Neural cell (in vitro differentiated cells): ENCODE results near the gene KRTAP10-6.

Experiments
- CTCF ChIP-seq: fragments of 450-650 bp; IDR thresholded peaks from 2 replicates; pipeline ENCODE4 v1.5.1; 2014; ENCODE audit warnings: antibody characterized with exemption, mild to moderate bottlenecking, moderate library complexity; ENCODE audit not compliant: poor library complexity, severe bottlenecking
- EP300 ChIP-seq: fragments of 450-650 bp; conservative IDR thresholded peaks from 2 replicates; pipeline ENCODE4 v1.6.1; 2014; ENCODE audit warnings: antibody characterized with exemption, mild to moderate bottlenecking, moderate library complexity; ENCODE audit not compliant: poor library complexity, severe bottlenecking
- EZH2 ChIP-seq: fragments of 200-600, 300-800 bp; shearing (Covaris generic), sonication (generic); IDR thresholded peaks from 2 replicates; pipeline ENCODE4 v1.6.1; 2014; ENCODE audit warnings: antibody characterized with exemption, low read length, borderline replicate concordance, mild to moderate bottlenecking; ENCODE audit not compliant: insufficient read depth, poor library complexity, severe bottlenecking
- MXI1 ChIP-seq: fragments of 450-650 bp; conservative IDR thresholded peaks from 2 replicates; pipeline ENCODE4 v1.6.1; 2014; ENCODE audit warnings: antibody characterized with exemption, mild to moderate bottlenecking; ENCODE audit not compliant: poor library complexity, severe bottlenecking
- POLR2AphosphoS5 ChIP-seq: IDR thresholded peaks from 2 replicates; pipeline ENCODE4 v1.6.1; 2012
- TAF1 ChIP-seq: IDR thresholded peaks from 2 replicates; pipeline ENCODE4 v1.6.1; 2012; ENCODE audit warnings: low read depth

- TF ChIP-seq MXI1: no peak
- no peak for TF ChIP-seq TAF1
- no peak for TF ChIP-seq EP300
- no peak for TF ChIP-seq CTCF
- TF ChIP-seq POLR2AphosphoS5: no peak
- no peak for TF ChIP-seq EZH2
Measured at GRCh38 chr21:44614961-44615391, 22.7 kb upstream of the KRTAP10-6 start.
